ENCODE data around the gene TYMP.

TYMP gene

DNA sequence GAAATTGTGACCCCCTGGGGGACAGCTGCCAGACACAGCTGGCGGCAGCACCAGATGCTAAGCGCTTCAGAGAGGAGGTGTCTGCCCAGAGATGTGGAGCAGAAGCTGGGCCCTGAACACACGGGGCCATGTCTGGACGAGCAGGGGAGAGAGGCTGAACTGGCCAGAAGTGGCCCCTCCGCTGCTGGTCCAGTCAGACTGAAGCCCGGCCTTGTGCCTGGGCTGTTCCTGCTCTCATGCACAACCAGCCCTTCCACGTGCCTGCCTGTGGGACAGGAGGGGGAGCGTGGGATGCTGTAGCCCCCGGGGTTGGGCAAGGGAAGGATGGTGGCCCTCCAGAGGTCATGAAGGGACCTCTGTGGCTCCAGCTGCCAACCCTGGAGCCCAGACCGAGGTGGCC lies 46.7 kb downstream of the TYMP start:
- no peak overlapping the region for H3K4me3 ChIP-seq (ENCODE audit: low read depth, low read length)
- TF ChIP-seq, protein P1, sequence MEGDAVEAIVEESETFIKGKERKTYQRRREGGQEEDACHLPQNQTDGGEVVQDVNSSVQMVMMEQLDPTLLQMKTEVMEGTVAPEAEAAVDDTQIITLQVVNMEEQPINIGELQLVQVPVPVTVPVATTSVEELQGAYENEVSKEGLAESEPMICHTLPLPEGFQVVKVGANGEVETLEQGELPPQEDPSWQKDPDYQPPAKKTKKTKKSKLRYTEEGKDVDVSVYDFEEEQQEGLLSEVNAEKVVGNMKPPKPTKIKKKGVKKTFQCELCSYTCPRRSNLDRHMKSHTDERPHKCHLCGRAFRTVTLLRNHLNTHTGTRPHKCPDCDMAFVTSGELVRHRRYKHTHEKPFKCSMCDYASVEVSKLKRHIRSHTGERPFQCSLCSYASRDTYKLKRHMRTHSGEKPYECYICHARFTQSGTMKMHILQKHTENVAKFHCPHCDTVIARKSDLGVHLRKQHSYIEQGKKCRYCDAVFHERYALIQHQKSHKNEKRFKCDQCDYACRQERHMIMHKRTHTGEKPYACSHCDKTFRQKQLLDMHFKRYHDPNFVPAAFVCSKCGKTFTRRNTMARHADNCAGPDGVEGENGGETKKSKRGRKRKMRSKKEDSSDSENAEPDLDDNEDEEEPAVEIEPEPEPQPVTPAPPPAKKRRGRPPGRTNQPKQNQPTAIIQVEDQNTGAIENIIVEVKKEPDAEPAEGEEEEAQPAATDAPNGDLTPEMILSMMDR (IDR thresholded peaks at IDR 0.05; ENCODE audit: low read depth, low read length) = no peak

DNA sequence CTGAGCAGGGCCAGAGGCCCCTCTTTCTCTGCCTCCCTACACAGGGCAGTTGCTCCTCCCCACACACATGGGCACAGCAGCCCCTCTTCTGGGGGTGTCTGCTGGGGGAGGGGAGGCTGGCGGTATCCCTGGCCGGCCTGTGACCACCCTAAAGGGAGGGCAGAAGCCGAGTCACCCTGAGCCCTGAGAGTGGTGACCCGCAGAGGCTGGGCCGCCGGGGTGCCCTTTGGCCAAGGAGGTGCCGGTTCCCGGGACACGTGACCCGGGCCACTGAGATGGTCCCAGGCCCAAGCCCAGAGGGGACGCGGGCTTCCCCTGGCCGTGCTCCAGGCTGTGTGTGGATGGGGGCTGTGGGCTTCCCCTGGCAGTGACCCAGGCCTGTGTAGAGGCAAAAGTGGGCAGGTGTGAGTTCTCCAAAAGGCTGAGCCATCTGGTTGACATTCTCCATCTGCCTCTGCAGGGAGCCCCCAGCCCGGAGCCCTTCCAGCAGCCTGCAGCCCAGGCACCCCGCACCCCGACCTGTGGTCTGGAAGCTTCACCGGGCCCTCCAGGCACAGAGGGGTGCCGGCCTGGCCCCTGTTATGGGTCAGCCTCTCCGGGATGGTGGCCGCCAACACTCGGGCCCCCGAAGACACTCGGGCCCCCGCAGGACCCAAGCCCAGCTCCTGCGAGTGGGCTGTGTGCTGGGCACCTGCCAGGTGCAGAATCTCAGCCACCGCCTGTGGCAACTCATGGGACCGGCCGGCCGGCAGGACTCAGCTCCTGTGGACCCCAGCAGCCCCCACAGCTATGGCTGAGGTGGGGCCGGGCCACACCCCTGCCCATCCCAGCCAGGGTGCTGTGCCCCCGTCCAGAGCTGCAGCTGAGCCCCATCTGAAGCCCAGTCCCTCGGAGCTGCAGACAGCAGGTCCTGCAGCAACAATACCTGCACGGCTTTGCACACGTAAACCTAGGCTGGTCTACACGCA lies 47.4 kb downstream of the TYMP start:
- TF ChIP-seq, protein P1 (IDR thresholded peaks at IDR 0.05; ENCODE audit: low read depth, low read length) = no peak
- H3K4me3 ChIP-seq (ENCODE audit: low read depth, low read length) = peak overlapping the region; percentile 64

DNA sequence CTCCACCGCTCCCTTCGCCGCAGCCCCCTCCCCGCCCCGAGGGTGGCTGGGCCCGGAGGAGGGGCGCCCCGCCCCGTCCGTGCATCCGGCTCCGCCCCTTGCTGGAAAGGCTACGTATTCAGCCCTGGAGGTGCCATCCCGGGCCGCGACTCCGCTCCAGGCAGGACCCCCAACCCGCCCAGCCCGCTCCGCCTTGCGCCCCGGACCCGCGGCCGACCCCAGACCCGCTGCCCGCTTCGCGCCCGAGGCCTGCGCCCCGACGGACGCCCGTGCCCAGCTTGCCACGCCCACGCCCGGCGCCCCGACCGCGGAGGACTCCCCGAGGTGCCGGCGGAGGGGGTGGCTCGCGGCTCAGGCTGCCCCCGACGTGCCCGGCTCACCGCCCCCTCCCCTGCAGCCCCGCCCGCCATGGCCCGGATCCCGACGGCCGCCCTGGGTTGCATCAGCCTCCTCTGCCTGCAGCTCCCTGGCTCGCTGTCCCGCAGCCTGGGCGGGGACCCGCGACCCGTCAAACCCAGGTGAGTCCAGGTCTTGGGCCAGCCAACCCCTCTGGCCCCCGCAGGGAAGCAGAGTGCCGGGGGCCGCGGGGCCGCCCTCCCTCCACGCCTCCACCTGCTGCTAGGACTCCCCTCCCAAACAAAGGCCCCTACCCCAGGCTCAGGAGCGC lies 48.2 kb downstream of the TYMP start, which contains the start of gene ADM2:
TSS of gene ADM2 (plus strand) at position 104 of the 667 bp plus-strand sequence. CDS start at position 409, 305 bp downstream.
- H3K4me3 ChIP-seq (ENCODE audit: low read depth, low read length) = peak within 1 kb of the TSS; percentile 64
- TF ChIP-seq, protein P1 (IDR thresholded peaks at IDR 0.05; ENCODE audit: low read depth, low read length) = no peak

DNA sequence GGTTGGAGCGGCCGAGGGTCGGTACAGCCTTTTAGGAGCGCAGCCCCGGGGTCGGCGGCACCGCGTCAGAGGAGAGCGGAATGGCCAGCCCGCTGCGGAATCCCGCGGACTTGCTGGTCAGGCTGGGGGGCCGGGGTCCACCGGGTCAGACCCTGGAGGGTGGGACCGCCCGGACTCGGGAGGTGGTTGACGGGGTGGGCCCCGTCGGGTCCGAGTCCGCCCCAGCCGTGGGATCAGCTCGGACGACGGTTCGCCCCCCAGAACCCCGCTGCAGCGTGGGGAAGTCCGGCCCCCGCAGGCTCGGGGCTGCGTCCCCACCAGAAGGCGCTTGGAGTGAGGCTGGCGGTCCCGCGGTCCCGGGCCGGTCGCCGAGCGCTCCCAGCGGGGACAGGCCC lies 48.8 kb downstream of the TYMP start:
- TF ChIP-seq, protein P1 (IDR thresholded peaks at IDR 0.05; ENCODE audit: low read depth, low read length) = no peak
- H3K4me3 ChIP-seq (ENCODE audit: low read depth, low read length) = peak overlapping the region; percentile 64

DNA sequence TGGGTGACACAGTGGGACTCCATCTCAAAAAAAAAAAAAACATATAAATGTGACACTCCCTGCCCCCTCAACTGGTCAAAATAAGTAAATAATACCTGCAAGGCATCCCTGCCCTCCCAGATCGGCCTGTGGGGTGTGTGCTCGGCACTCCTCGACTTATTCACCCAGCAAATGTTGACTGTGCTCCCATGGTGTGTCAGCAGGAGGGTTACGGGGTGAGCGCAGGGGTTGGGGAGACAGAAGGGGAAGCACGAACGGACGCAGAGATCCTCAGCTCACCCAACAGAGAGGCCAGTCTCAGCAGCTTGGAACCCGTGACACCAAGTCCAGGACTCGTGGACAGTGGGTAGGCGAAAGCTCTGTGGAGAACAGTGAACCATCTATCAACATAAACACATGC lies 50.1 kb downstream of the TYMP start:
- TF ChIP-seq, protein P1 (IDR thresholded peaks at IDR 0.05; ENCODE audit: low read depth, low read length) = no peak
- no peak overlapping the region for H3K4me3 ChIP-seq (ENCODE audit: low read depth, low read length)

DNA sequence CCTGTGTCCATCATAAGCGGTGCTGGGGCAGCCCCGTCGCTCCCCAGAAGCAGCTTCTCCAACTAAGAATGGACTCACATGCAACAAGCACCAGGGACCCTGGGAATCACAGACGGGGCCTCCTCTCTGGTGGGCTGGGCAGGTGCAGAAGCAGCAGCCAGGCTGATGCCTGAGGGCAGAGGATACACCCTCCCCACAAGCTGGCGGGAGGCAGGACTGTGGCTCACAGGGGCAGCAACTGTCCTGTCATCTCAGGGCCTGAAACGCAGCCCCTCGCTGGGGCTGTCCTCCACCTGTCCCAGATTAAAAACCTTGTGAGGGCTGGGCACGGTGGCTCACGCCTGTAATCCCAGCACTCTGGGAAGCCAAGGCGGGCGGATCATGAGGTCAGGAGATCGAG lies 51.9 kb downstream of the TYMP start:
- TF ChIP-seq, protein P1 (IDR thresholded peaks at IDR 0.05; ENCODE audit: low read depth, low read length) = no peak

DNA sequence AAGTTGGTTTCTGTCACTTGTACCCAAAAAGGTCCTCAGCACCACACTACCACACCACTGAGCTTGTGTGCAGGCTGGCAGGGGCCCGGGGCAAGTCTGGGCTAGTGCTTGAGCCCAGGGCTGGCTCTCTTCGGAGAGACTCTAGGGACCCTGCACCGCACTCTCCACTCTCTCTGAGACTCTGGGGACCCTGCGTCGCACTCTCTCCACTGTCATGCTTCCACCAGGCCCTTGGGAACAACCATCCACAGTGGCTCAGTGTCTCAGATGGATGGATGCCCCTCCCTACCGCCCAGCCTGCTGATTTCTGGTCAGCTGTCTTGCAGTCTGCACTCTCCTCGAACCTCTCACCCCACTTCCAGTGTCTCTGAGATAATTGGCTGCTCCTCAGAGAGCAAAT lies 52.9 kb downstream of the TYMP start:
- H3K4me3 ChIP-seq (ENCODE audit: low read depth, low read length) = no peak overlapping the region
- TF ChIP-seq, protein P1 (IDR thresholded peaks at IDR 0.05; ENCODE audit: low read depth, low read length) = no peak

More for the DNA sequence above, 51.9 kb downstream of the TYMP start:
- H3K4me3 ChIP-seq (ENCODE audit: low read depth, low read length) = no peak overlapping the region

Data from WI38 (cell line).